ENCODE results near the gene ST7L.

DNA sequence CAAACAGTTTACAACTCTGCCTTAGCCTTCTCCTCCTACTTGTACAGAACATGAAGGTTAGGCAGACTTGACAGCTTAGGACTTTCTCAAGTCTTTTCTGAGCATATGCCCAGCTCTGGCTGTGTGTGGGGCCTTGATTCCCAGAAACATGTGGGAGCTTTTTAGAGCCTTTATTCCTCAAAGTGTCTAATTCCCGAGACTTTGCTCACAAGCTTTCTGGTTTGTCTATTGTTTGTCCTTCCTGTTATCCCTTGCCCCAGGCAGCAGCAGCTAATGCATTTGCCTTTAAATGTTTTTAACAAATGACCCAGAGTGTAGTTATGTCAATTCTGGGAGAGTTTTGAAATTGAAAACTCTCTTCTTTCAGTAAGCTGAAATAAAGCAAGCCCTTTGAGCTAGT is 29.2 kb downstream of the ST7L start:
- TF ChIP-seq, protein P1, sequence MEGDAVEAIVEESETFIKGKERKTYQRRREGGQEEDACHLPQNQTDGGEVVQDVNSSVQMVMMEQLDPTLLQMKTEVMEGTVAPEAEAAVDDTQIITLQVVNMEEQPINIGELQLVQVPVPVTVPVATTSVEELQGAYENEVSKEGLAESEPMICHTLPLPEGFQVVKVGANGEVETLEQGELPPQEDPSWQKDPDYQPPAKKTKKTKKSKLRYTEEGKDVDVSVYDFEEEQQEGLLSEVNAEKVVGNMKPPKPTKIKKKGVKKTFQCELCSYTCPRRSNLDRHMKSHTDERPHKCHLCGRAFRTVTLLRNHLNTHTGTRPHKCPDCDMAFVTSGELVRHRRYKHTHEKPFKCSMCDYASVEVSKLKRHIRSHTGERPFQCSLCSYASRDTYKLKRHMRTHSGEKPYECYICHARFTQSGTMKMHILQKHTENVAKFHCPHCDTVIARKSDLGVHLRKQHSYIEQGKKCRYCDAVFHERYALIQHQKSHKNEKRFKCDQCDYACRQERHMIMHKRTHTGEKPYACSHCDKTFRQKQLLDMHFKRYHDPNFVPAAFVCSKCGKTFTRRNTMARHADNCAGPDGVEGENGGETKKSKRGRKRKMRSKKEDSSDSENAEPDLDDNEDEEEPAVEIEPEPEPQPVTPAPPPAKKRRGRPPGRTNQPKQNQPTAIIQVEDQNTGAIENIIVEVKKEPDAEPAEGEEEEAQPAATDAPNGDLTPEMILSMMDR (conservative IDR thresholded peaks at IDR 0.05 in 1 of 2, IDR thresholded peaks at IDR 0.05 in 1 of 2; ENCODE audit: extremely low read depth in 1 of 2, insufficient read depth in 1 of 2, low read depth in 1 of 2, low read length in 2 of 2), result no peak
- TF ChIP-seq EZH2 (IDR thresholded peaks at IDR 0.05; ENCODE audit: borderline replicate concordance, low read length), result no peak

All from mammary epithelial cell (primary cell).